SKM-1 treated with dmso at 0.1 percent for 144 hours (cell line): ENCODE measurements around the gene SRSF5.
"Not testable (repeated sequence)": the region's sequence is repeated elsewhere in the genome, so short reads cannot be mapped to it uniquely, and the experiment has no call there.

ENCODE experiments used
- DNase-seq: peaks from one replicate; lab custom pipeline; 2025; ENCODE audit not compliant: unreplicated experiment; lab: John Stamatoyannopoulos, UW

Gene SRSF5

DNA sequence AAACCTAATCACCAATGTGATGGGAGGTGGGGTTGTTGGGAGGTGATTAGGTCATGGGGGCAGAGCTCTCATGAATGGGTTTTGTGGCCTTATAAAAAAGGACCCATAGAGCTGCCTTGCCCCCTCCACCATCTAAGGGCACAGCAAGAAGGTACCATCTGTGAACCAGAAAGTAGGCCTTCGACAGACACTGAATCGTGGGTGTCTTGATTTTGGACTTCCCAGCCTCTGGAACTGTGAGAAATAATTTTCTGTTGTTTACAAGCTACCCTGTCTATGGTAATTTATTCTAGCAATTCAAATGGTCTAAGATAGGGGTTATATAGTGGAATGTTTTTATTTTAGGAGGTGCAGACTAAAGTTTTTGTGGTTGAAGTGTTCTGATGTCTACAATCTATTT, 38.0 kb downstream of the SRSF5 start:
- DNase-seq, result no peak

DNA sequence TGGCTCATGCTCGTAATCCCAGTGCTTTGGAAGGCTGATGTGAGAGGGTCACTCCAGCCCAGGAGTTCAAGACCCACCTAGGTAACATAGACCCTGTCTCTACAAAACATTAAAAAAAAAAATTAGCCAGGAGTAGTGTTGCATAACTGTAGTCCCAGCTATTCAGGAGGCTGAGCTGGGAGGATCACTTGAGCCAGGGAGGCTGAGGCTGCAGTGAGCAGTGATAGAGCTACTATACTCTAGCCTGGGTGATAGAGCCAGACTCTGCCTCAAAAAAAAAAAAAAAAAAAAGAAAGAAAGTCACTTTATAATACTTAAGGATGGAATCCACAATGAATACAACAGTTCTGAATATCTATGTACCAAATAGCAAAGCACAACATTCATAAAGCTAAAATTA, 40.2 kb downstream of the SRSF5 start:
- no peak for DNase-seq

DNA sequence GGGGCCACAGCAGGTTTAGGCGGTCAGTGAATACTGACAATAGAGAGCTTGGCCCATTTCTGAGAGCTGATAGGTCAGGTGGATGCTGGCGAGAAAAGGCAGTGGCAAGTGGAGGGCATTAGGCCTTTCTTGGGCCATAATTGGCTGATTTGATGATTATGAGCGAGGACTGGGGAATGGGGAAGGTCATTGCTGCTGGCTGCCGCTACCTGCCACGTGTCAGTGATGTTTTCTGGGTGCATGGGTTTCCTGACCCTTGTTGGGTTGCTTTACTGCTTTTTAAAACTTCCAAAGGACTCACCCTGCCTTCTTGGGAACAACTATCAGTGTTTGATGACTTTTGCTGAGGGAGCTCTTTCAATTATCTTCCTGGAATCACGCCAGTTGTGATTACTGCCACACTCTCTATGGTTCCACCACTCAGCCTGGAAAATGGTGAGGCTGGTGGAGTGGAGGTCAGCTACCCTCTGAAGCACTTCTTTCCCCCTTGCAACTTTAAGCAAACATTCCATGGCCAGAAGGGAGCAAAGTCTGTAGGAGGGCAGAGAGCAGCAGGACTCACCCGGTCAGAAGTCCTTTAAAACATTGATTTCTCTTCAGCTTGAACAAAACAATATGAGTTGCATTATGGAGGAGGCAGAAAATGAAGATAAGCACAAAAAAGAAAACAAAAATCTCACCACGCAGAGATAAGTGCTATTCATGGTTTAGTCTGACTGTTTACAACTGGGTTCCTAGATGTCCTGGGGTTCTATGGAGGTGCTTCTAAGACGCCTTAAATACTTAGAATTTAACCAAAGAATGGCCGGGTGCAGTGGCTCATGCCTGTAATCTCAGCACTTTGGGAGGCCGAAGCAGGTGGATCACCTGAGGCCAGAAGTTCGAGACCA, 42.2 kb downstream of the SRSF5 start:
- no peak for DNase-seq

DNA sequence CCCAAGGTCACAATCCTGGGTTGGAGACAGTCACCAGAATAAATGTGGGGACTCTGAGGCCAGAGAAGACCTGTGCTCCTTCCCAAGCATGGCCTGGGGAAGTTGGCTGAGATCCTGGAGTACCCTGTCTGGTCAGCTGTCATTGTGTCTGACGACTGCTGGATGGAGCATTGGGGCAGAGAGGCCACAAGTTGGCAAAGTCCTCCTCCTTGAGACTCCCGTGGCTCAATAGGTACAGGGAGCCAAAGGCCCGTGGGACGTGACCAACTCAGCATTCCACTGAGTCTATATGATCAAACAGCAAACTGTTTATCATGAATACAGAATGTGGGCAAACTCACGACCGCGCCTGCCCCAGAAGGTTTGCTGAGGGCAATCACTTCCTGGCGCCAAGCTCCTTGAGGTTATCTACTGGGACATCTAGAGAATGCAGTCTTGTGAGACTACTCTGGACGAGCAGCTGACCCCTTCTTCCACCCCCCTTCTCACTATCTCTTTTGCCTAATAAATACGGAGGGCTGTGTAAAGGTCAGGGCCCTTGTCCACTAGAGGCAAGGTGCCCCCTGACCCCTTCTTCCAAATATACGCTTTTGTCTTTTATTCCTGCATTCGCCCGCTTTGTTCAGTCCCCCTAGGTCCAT, 44.4 kb downstream of the SRSF5 start:
- no peak for DNase-seq

DNA sequence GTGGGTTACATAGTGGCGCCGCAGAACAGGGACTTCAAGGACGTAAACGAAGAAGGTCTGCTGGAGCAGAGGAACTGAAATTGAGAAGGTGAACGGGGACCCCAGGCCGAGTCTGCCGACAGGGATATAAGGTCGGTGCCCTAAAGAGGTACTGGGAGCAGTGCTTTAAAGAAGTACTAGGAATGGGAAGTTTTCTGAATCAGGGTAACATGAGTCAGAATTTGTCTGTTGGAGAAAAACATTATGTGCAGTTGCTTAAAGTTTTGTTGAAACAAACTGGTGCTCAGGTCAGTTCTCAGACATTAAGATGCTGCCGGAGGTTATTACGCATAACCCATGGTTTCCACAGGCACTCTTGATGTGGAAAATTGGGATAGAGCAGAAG, 44.9 kb downstream of the SRSF5 start:
- DNase-seq, result no peak

DNA sequence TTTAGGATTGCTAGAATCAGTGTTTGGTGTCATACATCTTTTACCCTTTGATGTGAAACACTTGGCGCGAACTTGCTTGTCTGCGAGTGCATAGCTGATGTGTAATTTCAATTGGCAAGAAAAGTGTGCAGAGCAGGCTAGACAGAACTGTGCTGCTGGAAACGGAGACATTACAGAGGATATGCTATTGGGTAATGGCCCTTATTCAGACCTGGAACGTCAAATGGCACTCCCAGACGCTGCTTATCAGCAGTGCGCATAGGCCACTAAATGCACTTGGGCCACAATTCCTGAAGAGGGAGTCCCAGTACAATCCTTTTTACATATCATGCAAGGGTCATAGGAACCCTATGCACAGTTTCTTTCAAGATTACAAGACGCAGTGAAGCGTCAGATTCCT, 45.8 kb downstream of the SRSF5 start:
- no peak for DNase-seq

DNA sequence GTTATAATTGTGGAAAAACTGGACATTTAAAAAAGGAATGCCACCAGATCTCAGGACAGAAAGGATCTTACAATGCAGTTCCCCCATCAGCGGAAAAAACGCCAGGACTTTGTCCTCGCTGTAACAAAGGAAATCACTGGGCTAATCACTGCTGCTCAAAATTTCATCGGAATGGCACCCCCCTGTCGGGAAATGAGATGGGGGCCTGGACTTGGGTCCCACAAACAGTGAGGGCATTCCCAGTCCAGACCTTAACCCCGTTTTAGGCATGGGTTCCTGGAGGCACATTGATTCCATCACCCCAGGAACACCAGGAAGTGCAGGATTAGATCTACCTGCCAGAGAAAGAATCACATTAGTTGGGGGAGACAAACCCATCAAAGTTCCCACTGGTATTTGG, 46.4 kb downstream of the SRSF5 start:
- DNase-seq, result not testable (repeated sequence)

DNA sequence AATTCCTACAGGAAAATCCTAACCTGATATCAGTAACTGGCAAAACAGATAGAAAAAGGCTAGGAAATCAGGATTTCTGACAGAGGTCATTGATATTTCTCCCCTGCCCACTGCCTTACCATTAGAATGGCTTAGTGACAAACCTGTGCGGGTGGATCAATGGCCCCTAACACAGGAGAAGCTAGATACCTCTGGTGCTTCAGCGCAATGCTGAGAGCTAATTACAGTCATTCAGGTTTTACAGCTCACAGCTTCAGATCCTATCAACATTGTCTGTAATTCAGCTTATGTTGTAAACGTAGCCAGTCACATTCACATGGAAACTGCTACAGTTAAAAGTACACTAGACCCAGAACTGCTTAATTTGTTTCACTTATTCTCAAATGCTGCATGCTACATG, 47.5 kb downstream of the SRSF5 start:
- DNase-seq, result no peak

DNA sequence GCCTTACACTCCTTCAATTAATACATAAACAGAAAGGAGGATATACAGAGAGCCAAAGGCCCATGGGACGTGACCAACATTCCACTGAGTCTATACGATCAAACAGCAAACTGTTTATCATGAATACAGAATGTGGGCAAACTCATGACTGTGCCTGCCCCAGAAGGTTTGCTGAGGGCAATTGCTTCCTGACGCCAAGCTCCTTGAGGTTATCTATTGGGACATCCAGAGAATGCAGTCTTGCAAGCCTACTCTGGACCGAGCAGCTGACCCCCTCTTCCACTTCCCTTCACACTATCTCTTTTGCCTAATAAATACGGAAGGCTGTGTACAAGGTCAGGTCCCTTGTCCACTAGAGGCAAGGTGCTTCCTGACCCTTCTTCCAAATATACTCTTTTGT, 48.6 kb downstream of the SRSF5 start:
- no peak for DNase-seq

DNA sequence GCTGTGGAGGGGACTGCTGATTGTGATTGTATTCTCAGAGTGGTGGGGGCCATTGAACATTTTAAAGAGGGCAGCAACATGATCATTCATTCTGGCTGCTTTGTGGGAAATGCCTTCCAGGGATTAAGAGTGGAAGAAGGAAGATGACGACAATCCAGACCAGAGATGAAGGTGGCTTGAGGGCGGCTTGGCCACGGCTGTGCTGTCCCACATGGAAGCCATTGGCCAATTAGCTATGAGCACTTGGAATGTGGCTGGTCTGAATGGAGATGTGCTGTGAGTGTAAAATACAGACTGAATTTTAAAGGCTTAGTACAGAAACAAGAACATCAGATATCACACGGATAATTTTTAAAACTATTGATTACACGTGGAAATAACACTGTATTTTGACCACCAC, 49.3 kb downstream of the SRSF5 start:
- DNase-seq, result no peak

DNA sequence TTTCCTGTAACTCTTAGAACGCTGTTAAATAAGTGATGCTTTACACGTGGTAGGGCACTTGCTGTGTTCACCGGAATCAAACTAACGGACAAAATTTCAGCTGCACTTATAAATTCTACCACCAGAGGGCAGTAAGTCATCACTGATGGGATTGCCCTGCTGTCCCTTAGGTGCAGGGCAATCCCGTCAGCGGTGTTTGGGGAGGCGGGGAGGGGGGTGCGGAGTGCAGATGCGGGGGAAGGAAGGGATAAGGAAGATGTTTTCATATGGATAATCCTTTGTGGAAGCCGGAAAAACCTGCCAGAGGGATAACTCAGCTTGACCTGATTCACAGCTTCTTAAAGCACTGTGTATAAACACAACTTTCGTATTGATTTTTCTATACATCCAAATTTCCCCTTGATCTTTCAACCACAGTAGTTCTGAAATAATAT, 51.8 kb downstream of the SRSF5 start:
- DNase-seq, result no peak

DNA sequence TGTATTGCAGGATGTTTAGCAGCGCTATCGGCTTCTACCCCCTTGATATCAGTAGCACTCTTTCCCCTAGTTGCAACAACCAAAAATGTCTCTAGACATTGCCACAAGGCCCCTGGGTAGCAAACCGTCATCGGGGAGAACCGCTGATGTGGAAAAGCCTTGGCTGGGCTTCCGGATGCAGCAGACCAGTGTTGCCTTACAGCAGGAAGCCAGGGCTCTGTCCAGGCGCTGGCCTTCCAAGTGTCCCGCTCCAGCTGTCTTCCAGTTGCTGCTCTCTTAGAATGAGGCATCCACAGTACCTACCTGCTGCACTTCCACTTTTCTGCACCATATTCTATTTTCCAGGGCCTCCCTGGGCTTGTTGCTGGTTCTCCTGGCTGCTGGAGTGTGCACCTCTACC, 52.7 kb downstream of the SRSF5 start:
- no peak for DNase-seq

DNA sequence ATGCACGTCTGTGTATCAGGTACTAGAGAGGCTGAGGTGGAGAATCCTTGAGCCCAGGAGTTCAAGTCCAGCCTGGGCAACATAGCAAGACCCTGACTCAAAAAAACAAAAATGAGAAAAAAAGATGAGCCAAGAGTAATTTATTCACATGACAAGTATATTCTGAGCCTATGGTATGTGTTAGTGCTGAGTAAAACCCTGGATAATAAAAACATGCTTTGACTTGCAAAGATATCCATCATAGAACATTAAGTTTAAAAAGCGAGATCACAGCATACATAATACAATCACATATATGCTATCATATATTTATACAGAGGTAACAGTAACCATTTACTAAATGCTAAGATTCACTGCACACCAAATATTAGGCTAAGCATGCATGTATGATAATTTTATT, 54.0 kb downstream of the SRSF5 start:
- no peak for DNase-seq
